ENCODE measurements around the gene BUD13.
A peak's percentile ranks its signal among the peaks of the same experiment; 100 is the strongest.

The BUD13 gene

DNA sequence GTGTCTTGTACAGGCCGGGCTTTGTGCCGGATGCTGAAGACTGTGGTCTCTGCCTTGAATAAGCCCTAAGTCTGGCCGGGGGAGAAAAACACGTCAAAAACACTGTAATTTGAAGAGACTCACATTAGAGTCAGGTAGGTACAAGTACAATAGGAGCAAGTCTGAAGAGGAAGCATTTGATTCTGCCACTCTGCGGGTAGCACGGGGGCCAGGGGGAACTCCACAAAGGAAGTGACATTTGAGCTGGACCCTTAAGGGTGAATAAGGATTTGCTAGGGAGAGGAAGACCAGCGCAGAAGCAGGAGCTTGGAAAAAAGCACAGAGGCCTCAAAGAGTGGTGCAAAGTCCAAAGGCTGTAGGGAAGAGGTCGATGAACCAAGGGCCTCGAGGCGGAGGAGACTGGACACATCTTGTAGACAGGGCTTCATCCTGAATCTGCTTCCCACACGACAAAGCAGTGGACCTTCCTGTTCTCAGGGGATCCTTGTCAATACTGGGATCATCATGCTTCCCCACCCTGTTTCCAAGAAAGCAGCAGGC is 38.7 kb downstream of the BUD13 start:
- peak in 1 of 2 experiments; percentile 53 for DNase-seq (ENCODE audit: low read depth in 1 of 2, low spot score in 1 of 2)
- no peaks in the 10 kb centered on the region for H3K27me3 ChIP-seq (ENCODE audit: insufficient read depth, poor library complexity, severe bottlenecking)
- TF ChIP-seq, protein P1, sequence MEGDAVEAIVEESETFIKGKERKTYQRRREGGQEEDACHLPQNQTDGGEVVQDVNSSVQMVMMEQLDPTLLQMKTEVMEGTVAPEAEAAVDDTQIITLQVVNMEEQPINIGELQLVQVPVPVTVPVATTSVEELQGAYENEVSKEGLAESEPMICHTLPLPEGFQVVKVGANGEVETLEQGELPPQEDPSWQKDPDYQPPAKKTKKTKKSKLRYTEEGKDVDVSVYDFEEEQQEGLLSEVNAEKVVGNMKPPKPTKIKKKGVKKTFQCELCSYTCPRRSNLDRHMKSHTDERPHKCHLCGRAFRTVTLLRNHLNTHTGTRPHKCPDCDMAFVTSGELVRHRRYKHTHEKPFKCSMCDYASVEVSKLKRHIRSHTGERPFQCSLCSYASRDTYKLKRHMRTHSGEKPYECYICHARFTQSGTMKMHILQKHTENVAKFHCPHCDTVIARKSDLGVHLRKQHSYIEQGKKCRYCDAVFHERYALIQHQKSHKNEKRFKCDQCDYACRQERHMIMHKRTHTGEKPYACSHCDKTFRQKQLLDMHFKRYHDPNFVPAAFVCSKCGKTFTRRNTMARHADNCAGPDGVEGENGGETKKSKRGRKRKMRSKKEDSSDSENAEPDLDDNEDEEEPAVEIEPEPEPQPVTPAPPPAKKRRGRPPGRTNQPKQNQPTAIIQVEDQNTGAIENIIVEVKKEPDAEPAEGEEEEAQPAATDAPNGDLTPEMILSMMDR (IDR thresholded peaks at IDR 0.05; ENCODE audit: insufficient read depth, low read length), result no peak
- no peak for TF ChIP-seq GABPA (IDR thresholded peaks at IDR 0.05; ENCODE audit: low read depth)
- TF ChIP-seq POLR2AphosphoS5 (IDR thresholded peaks at IDR 0.05; ENCODE audit: low read depth), result no peak
- TF ChIP-seq, protein P2, sequence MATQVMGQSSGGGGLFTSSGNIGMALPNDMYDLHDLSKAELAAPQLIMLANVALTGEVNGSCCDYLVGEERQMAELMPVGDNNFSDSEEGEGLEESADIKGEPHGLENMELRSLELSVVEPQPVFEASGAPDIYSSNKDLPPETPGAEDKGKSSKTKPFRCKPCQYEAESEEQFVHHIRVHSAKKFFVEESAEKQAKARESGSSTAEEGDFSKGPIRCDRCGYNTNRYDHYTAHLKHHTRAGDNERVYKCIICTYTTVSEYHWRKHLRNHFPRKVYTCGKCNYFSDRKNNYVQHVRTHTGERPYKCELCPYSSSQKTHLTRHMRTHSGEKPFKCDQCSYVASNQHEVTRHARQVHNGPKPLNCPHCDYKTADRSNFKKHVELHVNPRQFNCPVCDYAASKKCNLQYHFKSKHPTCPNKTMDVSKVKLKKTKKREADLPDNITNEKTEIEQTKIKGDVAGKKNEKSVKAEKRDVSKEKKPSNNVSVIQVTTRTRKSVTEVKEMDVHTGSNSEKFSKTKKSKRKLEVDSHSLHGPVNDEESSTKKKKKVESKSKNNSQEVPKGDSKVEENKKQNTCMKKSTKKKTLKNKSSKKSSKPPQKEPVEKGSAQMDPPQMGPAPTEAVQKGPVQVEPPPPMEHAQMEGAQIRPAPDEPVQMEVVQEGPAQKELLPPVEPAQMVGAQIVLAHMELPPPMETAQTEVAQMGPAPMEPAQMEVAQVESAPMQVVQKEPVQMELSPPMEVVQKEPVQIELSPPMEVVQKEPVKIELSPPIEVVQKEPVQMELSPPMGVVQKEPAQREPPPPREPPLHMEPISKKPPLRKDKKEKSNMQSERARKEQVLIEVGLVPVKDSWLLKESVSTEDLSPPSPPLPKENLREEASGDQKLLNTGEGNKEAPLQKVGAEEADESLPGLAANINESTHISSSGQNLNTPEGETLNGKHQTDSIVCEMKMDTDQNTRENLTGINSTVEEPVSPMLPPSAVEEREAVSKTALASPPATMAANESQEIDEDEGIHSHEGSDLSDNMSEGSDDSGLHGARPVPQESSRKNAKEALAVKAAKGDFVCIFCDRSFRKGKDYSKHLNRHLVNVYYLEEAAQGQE (IDR thresholded peaks at IDR 0.05; ENCODE audit: insufficient replicate concordance, low read depth), result no peak
- TF ChIP-seq SPI1 (IDR thresholded peaks at IDR 0.05; ENCODE audit: borderline replicate concordance, low read depth), result peak; percentile 42; the same call in 1 of the 2 replicates
- no peak overlapping the region for H3K27ac ChIP-seq (replicated peaks)
- H3K4me3 ChIP-seq (replicated peaks; ENCODE audit: insufficient read depth, low read length), result no peak overlapping the region

DNA sequence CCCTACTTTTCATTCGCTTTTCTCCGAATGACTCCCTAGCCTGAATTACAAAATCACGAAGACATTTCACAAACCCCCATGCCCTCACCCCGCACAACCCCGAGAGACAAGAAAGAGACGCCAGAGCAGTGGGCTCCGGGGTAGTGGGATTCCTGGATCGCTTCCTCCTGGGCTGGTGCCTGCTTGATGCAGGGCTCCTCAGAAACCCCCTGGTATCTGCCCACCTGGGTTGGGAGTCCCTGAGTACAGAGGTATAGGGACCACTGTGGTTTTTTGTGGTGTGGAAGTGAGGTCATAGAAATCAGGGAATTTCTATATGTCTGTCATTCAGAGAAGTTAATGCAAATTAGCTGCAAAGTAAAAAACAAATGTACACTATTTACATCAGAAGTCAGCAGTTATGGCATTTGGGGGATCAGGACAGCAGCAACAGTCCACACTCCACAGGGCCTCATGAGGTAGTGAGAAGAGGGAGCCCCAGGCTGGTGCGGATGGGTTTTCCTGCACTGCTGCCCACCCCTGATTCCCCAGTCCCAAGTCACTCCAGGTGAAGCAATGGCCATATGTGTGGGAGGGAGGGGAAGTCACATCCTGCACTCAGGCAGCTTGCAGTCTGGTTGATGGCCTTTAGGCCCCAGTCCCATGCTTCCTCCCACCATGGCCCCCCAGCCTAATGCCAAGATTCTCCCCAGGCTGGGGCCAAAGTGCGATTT is 39.6 kb downstream of the BUD13 start:
- no peak for TF ChIP-seq POLR2AphosphoS5 (IDR thresholded peaks at IDR 0.05; ENCODE audit: low read depth)
- no peak for TF ChIP-seq GABPA (IDR thresholded peaks at IDR 0.05; ENCODE audit: low read depth)
- TF ChIP-seq, protein P2 (IDR thresholded peaks at IDR 0.05; ENCODE audit: insufficient replicate concordance, low read depth), result no peak
- no peak for TF ChIP-seq SPI1 (IDR thresholded peaks at IDR 0.05; ENCODE audit: borderline replicate concordance, low read depth)
- TF ChIP-seq, protein P1 (IDR thresholded peaks at IDR 0.05; ENCODE audit: insufficient read depth, low read length), result no peak
- Histone ChIP-seq H3K4me3 (replicated peaks; ENCODE audit: insufficient read depth, low read length) (no peak overlapping the region), H3K27ac (replicated peaks) (no peak overlapping the region), H3K27me3 (ENCODE audit: insufficient read depth, poor library complexity, severe bottlenecking) (no peaks in the 10 kb centered on the region)
- DNase-seq (ENCODE audit: low read depth in 1 of 2, low spot score in 1 of 2), result no peak

DNA sequence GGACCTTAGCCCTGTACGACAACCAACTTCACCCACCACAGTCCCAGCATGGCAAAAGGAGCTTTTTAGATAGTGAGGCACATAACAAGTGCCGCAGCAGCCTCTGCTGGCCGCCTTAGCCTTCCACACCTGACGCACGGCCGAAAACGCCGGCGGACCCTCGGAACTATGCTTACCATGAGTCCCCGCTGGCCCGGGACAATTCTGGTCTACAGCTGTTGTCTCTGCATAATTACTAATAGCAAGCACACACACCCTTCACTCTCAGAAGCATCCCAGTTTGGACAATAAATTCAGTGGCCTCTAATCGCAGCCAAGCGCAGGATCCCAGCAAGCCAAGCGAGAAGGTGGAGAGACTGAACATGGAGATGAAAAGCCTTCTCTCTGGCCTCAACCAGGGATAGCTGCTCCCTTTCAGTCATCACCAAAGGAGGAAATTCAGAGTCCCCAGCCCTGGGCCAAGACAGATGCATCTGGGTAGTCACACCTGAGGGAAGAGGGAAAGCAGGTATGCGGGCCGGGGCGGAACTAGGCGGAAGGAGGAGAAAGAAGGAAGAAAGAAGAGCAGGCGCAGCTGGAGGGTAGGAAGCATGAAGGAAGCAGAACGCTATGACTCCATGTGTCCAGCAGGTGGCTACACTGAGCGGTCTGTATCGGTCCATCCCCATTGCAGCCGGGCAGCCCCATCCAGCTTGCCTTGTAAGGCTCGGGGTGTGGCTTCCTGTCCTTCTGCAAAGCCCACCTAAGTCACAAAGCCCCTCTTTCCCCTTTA is 40.3 kb downstream of the BUD13 start:
- Histone ChIP-seq H3K27me3 (ENCODE audit: insufficient read depth, poor library complexity, severe bottlenecking) (no peaks in the 10 kb centered on the region), H3K27ac (replicated peaks) (no peak overlapping the region), H3K4me3 (replicated peaks; ENCODE audit: insufficient read depth, low read length) (no peak overlapping the region)
- DNase-seq (ENCODE audit: low read depth in 1 of 2, low spot score in 1 of 2), result peak; percentile 65 to 66
- TF ChIP-seq, protein P1 (IDR thresholded peaks at IDR 0.05; ENCODE audit: insufficient read depth, low read length), result peak; percentile 90
- TF ChIP-seq GABPA (IDR thresholded peaks at IDR 0.05; ENCODE audit: low read depth), result no peak
